ENCODE measurements around the gene TAC1. TPM values are rescaled to one million over a fixed set of nuclear protein-coding genes. Genes with fewer than 3 reads are reported as not detected.

The TAC1 gene
- total RNA-seq, 1 experiment from 2014 or later = not detected

- TF ChIP-seq EZH2 (IDR thresholded peaks at IDR 0.05; ENCODE audit: low read depth) = no peak
- no peak for TF ChIP-seq CTCF (conservative IDR thresholded peaks at IDR 0.05)
- H3K9me3 ChIP-seq (ENCODE audit: insufficient read depth, low read depth) = no peaks in the 10 kb centered on the region
- no peak for DNase-seq
- no peaks in the 10 kb centered on the region for H3K4me1 ChIP-seq (replicated peaks; ENCODE audit: insufficient read depth)
- no peaks in the 10 kb centered on the region for H4K20me1 ChIP-seq (ENCODE audit: insufficient read depth)
- H3K27me3 ChIP-seq (ENCODE audit: insufficient read depth, low read depth) = peaks cover 16% of the 10 kb centered on the region; the same call in 1 of the 2 replicates
- intact Hi-C loops (cut with micrococcal nuclease; ENCODE audit: unreplicated experiment) = no loop called here
- ChIA-PET POLR2A (ENCODE audit: unreplicated experiment) (no interaction called here), CTCF (no interaction called here)
- H3K4me3 ChIP-seq = no peak overlapping the region
- no peaks in the 10 kb centered on the region for H3F3A ChIP-seq (ENCODE audit: insufficient read depth, low read depth)
- no TSS peak for BruUV-seq (replicated peaks)
- H3K4me2 ChIP-seq = no peak overlapping the region
- no peaks in the 10 kb centered on the region for H3K36me3 ChIP-seq (ENCODE audit: low read depth)
- no peaks in the 10 kb centered on the region for H3K79me2 ChIP-seq (ENCODE audit: low read depth)
- H3K27ac ChIP-seq = no peak overlapping the region
- H2AFZ ChIP-seq = no peak overlapping the region
- no peaks in the 10 kb centered on the region for H3K9me2 ChIP-seq (ENCODE audit: insufficient read depth)
Measured at GRCh38 chr7:97752215-97752614, 20.3 kb downstream of the TAC1 start.

- intact Hi-C loops (cut with micrococcal nuclease; ENCODE audit: unreplicated experiment) = no loop called here
- Histone ChIP-seq H4K20me1 (ENCODE audit: insufficient read depth) (no peaks in the 10 kb centered on the region), H3K9me2 (ENCODE audit: insufficient read depth) (no peaks in the 10 kb centered on the region), H3K79me2 (ENCODE audit: low read depth) (no peaks in the 10 kb centered on the region), H3K36me3 (ENCODE audit: low read depth) (no peaks in the 10 kb centered on the region), H2AFZ (no peak overlapping the region), H3K27ac (no peak overlapping the region), H3K9me3 (ENCODE audit: insufficient read depth, low read depth) (no peaks in the 10 kb centered on the region), H3F3A (ENCODE audit: insufficient read depth, low read depth) (no peaks in the 10 kb centered on the region), H3K4me3 (no peak overlapping the region), H3K4me1 (replicated peaks; ENCODE audit: insufficient read depth) (no peaks in the 10 kb centered on the region), H3K4me2 (no peak overlapping the region), H3K27me3 (ENCODE audit: insufficient read depth, low read depth) (peaks cover 11% of the 10 kb centered on the region; the same call in 1 of the 2 replicates)
- CTCF ChIA-PET = no interaction called here
- TF ChIP-seq EZH2 (IDR thresholded peaks at IDR 0.05; ENCODE audit: low read depth) (no peak), CTCF (conservative IDR thresholded peaks at IDR 0.05) (no peak)
- POLR2A ChIA-PET (ENCODE audit: unreplicated experiment) = no interaction called here
- no peak for DNase-seq
- no TSS peak for BruUV-seq (replicated peaks)
Measured at GRCh38 chr7:97757824-97758223, 25.9 kb downstream of the TAC1 start.

GRCh38 chr7:97770850-97771249 lies 39.0 kb downstream of the TAC1 start:
- ChIA-PET CTCF (no interaction called here), POLR2A (ENCODE audit: unreplicated experiment) (interaction anchor here (0.6 kb wide), 1 partner anchor 1857 kb away, joined by 3 read pairs; no protein-coding TSS in a partner anchor)
- Histone ChIP-seq H2AFZ (peak overlapping the region; percentile 36; the same call in 1 of the 2 replicates), H4K20me1 (ENCODE audit: insufficient read depth) (no peaks in the 10 kb centered on the region), H3F3A (ENCODE audit: insufficient read depth, low read depth) (no peaks in the 10 kb centered on the region), H3K9me2 (ENCODE audit: insufficient read depth) (no peaks in the 10 kb centered on the region), H3K9me3 (ENCODE audit: insufficient read depth, low read depth) (no peaks in the 10 kb centered on the region), H3K79me2 (ENCODE audit: low read depth) (no peaks in the 10 kb centered on the region), H3K4me3 (no peak overlapping the region), H3K27me3 (ENCODE audit: insufficient read depth, low read depth) (no peaks in the 10 kb centered on the region), H3K36me3 (ENCODE audit: low read depth) (no peaks in the 10 kb centered on the region), H3K4me2 (no peak overlapping the region), H3K4me1 (replicated peaks; ENCODE audit: insufficient read depth) (no peaks in the 10 kb centered on the region), H3K27ac (no peak overlapping the region)
- no TSS peak for BruUV-seq (replicated peaks)
- intact Hi-C loops (cut with micrococcal nuclease; ENCODE audit: unreplicated experiment) = no loop called here
- no peak for DNase-seq
- TF ChIP-seq CTCF (conservative IDR thresholded peaks at IDR 0.05) (no peak), EZH2 (IDR thresholded peaks at IDR 0.05; ENCODE audit: low read depth) (no peak)

All from PC-9 (cell line).